Smooth muscle cell of the coronary artery (primary cell): ENCODE data around the gene ITPR1. TPM values are rescaled to one million over a fixed set of nuclear protein-coding genes. Genes with fewer than 3 reads are reported as not detected.

Source experiments
- total RNA-seq: library from RNA; depleted of rRNA; stranded (reverse); fragments of >200 nt; gene quantifications from 2 replicates; pipeline ENCODE4 v1.2.3, GENCODE V29; 2014; ENCODE audit warnings: low replicate concordance

The ITPR1 gene
- 24.7 and 42.9 TPM in 2 replicates for total RNA-seq

GRCh38 chr3:4493014-4493940, at the start of gene ITPR1:
Gene ITPR1, plus strand, starts transcription at chr3:4493348. Its CDS starts 23,144 bp downstream, at chr3:4516492.

GRCh38 chr3:4466741-4467521, 26.2 kb upstream of the ITPR1 start, which contains the start of gene SUMF1:
Gene SUMF1, minus strand, starts transcription at chr3:4467269. Its CDS starts 24 bp downstream, at chr3:4467245.

Other genes with a start within 250 kb of the ITPR1 start
- gene SETMAR, start 190.0 kb upstream of the ITPR1 start, total RNA-seq: 11.6 and 16.7 TPM in 2 replicates
- gene SUMF1, start 26.1 kb upstream of the ITPR1 start, total RNA-seq: 42.2 and 45.2 TPM in 2 replicates